T-helper 2 cell treated with Interferon-gamma antibody and Interleukin-4, amounts not matched to agents 100 ng/mL and 5 ng/mL, for 36 hours (primary cell): ENCODE results near the gene SOHLH1. TPM values are rescaled to one million over a fixed set of nuclear protein-coding genes. Genes with fewer than 3 reads are reported as not detected.
"Not testable (repeated sequence)": the region's sequence is repeated elsewhere in the genome, so short reads cannot be mapped to it uniquely, and the experiment has no call there.

Source experiments
- intact Hi-C: fragments of 100-400 bp; cut with micrococcal nuclease; formaldehyde crosslinking; loops from one replicate; pipeline ENCODE4 v1.15.1; 2023
- total RNA-seq: library from RNA; stranded (reverse); gene quantifications from 2 replicates; pipeline ENCODE4 v1.2.3, GENCODE V29; 2022

SOHLH1 gene
- total RNA-seq, 1 donor from 2014 or later: not detected

- intact Hi-C loops: no loop called here
Observed at GRCh38 chr9:135678236-135679017, 20.9 kb downstream of the SOHLH1 start.

- intact Hi-C loops: no loop called here
Observed at GRCh38 chr9:135677641-135678168, 21.6 kb downstream of the SOHLH1 start.

- intact Hi-C loops: no loop called here
Observed at GRCh38 chr9:135676891-135677290, 22.4 kb downstream of the SOHLH1 start.

- intact Hi-C loops: no loop called here
Observed at GRCh38 chr9:135674977-135675376, 24.3 kb downstream of the SOHLH1 start.

- intact Hi-C loops: no loop called here
Observed at GRCh38 chr9:135673941-135674340, 25.3 kb downstream of the SOHLH1 start.

GRCh38 chr9:135672786-135673185 is 26.5 kb downstream of the SOHLH1 start:
- intact Hi-C loops: not testable (repeated sequence)

GRCh38 chr9:135671591-135672041 is 27.7 kb downstream of the SOHLH1 start:
- intact Hi-C loops: no loop called here

GRCh38 chr9:135670721-135671590 is 28.3 kb downstream of the SOHLH1 start:
- intact Hi-C loops: no loop called here

- intact Hi-C loops: no loop called here
Observed at GRCh38 chr9:135669616-135670285, 29.5 kb downstream of the SOHLH1 start.

GRCh38 chr9:135669018-135669417 is 30.3 kb downstream of the SOHLH1 start:
- intact Hi-C loops: not testable (repeated sequence)

- intact Hi-C loops: no loop called here
Observed at GRCh38 chr9:135667463-135668001, 31.7 kb downstream of the SOHLH1 start.

- intact Hi-C loops: no loop called here
Observed at GRCh38 chr9:135666534-135667462, 32.5 kb downstream of the SOHLH1 start.

GRCh38 chr9:135665795-135666189 is 33.5 kb downstream of the SOHLH1 start:
- intact Hi-C loops: no loop called here

GRCh38 chr9:135664801-135665794 is 34.2 kb downstream of the SOHLH1 start:
- intact Hi-C loops: no loop called here

GRCh38 chr9:135664266-135664665 is 35.0 kb downstream of the SOHLH1 start:
- intact Hi-C loops: no loop called here

GRCh38 chr9:135663857-135664256 is 35.4 kb downstream of the SOHLH1 start:
- intact Hi-C loops: no loop called here

- intact Hi-C loops: no loop called here
Observed at GRCh38 chr9:135663451-135663770, 35.9 kb downstream of the SOHLH1 start.

- intact Hi-C loops: no loop called here
Observed at GRCh38 chr9:135662758-135663450, 36.4 kb downstream of the SOHLH1 start, which contains the start of gene LCN9. Gene LCN9, plus strand, starts transcription at chr9:135663309. Its CDS starts 13 bp downstream, at chr9:135663322.
